Natural killer cell (primary cell): ENCODE data around the gene UHRF2. TPM values are rescaled to one million over a fixed set of nuclear protein-coding genes. Genes with fewer than 3 reads are reported as not detected.

Source experiments
- ATAC-seq, 3 donors: fragments of 150-1000 bp in 2 of 3; fragments of 200-7000 bp in 1 of 3; cut with Tn5 transposase; 1 replicate in 1 of 3; 2 replicates in 2 of 3; pipeline ENCODE4 v1.10.0; 2021; ENCODE audit warnings: mild to moderate bottlenecking in 2 of 3, moderate library complexity in 2 of 3
- DNase-seq, 2 donors: peaks; one replicate each; pipeline versions ENCODE4 v3.0.0 to v3.0.0-alpha.2; 2013 to 2021; ENCODE audit warnings: mixed read lengths in 1 of 2
- H3K27ac ChIP-seq: one replicate; pipeline ENCODE4 v1.5.1; 2013; ENCODE audit warnings: mild to moderate bottlenecking, low read length
- H3K27me3 ChIP-seq: one replicate; pipeline ENCODE4 v1.6.1; 2013; ENCODE audit warnings: low read length; ENCODE audit not compliant: control insufficient read depth, insufficient read depth
- H3K36me3 ChIP-seq: one replicate; pipeline ENCODE4 v1.6.1; 2013; ENCODE audit warnings: low read length; ENCODE audit not compliant: control insufficient read depth, insufficient read depth
- H3K4me1 ChIP-seq: one replicate; pipeline ENCODE4 v1.6.1; 2013; ENCODE audit warnings: low read length; ENCODE audit not compliant: control insufficient read depth, insufficient read depth
- H3K4me3 ChIP-seq: one replicate; pipeline ENCODE4 v1.5.1; 2013; ENCODE audit warnings: low read length
- H3K9me3 ChIP-seq: one replicate; pipeline ENCODE4 v1.6.1; 2013; ENCODE audit warnings: low read length; ENCODE audit not compliant: control insufficient read depth, insufficient read depth
- H3K27ac Mint-ChIP-seq, 2 donors: one replicate each; pipeline ENCODE4 v1.8.0; 2022; ENCODE audit warnings: mild to moderate bottlenecking in 2 of 2, mixed read lengths in 2 of 2, moderate library complexity in 1 of 2
- H3K27me3 Mint-ChIP-seq, 2 donors: one replicate each; pipeline ENCODE4 v1.8.0; 2022; ENCODE audit warnings: low read depth in 2 of 2, mixed read lengths in 2 of 2
- H3K36me3 Mint-ChIP-seq: one replicate; pipeline ENCODE4 v1.8.0; 2022; ENCODE audit warnings: mixed read lengths
- H3K4me1 Mint-ChIP-seq, 2 donors: one replicate each; pipeline ENCODE4 v1.8.0; 2022; ENCODE audit warnings: mixed read lengths in 2 of 2
- H3K4me3 Mint-ChIP-seq: one replicate; pipeline ENCODE4 v1.8.0; 2022; ENCODE audit warnings: mild to moderate bottlenecking, moderate library complexity, mixed read lengths
- H3K9me3 Mint-ChIP-seq, 2 donors: one replicate each; pipeline ENCODE4 v1.8.0; 2022; ENCODE audit warnings: mixed read lengths in 2 of 2
- WGBS: methylation state at CpG from one replicate; pipeline ENCODE4 v1.1.7; 2013; ENCODE audit warnings: missing lambda C conversion rate; ENCODE audit not compliant: insufficient coverage; 5-methylcytosine and 5-hydroxymethylcytosine counted together
- intact Hi-C: fragments of 100-400 bp; cut with micrococcal nuclease; formaldehyde crosslinking; loops from one replicate; pipeline ENCODE4 v1.14.2; 2022
- total RNA-seq, 4 donors: library from RNA; stranded (reverse); fragments of 120-200 nt in 1 of 4; gene quantifications; one replicate each; pipeline versions ENCODE4 v1.2.3 to v1.2.4, GENCODE V29; 2013 to 2022
- TF ChIP-seq, protein P1 (sequence below): fragments of 200-600 bp; IDR thresholded peaks from one replicate; pipeline ENCODE4 v1.8.0; 2022; ENCODE audit warnings: antibody characterized with exemption

Gene UHRF2
- total RNA-seq, 3 donors from 2014 or later (not counting 1 experiment from before 2014, with no cell fraction given): 118 to 130 (median 120) TPM

DNA sequence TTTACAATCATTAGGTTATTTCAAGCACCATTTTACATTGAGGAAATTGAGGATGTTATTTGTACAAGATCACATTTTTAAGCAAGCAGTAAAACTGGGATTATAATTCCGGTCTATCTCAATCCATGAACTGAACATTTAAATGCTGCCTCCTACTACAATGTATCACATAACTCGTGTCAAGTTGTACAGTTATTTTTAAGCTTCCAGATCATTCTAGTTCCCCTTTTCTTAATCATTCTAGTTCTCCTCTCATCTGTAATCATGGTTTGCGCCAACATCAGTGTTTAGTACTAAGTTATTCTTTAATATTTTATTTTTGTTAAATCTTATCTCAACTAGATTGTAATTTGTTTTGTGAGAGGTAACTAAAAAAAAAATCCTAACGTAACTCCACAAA is 2.4 kb upstream of the UHRF2 start:
- intact Hi-C loops: loop anchor here (5.0 to 10.0 kb wide), 2 partner anchors 347 to 566 kb away; partner anchors contain the start of gene KDM4C
- Histone ChIP-seq H3K4me3 (no peak overlapping the region), H3K9me3 (no peaks in the 10 kb centered on the region), H3K36me3 (no peaks in the 10 kb centered on the region), H3K27ac (no peak overlapping the region), H3K27me3 (no peaks in the 10 kb centered on the region), H3K4me1 (peaks cover 14% of the 10 kb centered on the region)
- H3K27me3 Mint-ChIP-seq: peaks cover 0 to 3% of the 10 kb centered on the region in 2 donors
- peaks cover 14 to 18% of the 10 kb centered on the region in 2 donors for H3K4me1 Mint-ChIP-seq
- WGBS: 80% methylated on average over 2 of the region's 4 CpGs
- H3K9me3 Mint-ChIP-seq: no peaks in the 10 kb centered on the region
- ATAC-seq (no peak), DNase-seq (no peak)
- H3K4me3 Mint-ChIP-seq: no peak overlapping the region
- TF ChIP-seq, protein P1, sequence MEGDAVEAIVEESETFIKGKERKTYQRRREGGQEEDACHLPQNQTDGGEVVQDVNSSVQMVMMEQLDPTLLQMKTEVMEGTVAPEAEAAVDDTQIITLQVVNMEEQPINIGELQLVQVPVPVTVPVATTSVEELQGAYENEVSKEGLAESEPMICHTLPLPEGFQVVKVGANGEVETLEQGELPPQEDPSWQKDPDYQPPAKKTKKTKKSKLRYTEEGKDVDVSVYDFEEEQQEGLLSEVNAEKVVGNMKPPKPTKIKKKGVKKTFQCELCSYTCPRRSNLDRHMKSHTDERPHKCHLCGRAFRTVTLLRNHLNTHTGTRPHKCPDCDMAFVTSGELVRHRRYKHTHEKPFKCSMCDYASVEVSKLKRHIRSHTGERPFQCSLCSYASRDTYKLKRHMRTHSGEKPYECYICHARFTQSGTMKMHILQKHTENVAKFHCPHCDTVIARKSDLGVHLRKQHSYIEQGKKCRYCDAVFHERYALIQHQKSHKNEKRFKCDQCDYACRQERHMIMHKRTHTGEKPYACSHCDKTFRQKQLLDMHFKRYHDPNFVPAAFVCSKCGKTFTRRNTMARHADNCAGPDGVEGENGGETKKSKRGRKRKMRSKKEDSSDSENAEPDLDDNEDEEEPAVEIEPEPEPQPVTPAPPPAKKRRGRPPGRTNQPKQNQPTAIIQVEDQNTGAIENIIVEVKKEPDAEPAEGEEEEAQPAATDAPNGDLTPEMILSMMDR: no peak
- no peak overlapping the region for H3K27ac Mint-ChIP-seq
- no peaks in the 10 kb centered on the region for H3K36me3 Mint-ChIP-seq

DNA sequence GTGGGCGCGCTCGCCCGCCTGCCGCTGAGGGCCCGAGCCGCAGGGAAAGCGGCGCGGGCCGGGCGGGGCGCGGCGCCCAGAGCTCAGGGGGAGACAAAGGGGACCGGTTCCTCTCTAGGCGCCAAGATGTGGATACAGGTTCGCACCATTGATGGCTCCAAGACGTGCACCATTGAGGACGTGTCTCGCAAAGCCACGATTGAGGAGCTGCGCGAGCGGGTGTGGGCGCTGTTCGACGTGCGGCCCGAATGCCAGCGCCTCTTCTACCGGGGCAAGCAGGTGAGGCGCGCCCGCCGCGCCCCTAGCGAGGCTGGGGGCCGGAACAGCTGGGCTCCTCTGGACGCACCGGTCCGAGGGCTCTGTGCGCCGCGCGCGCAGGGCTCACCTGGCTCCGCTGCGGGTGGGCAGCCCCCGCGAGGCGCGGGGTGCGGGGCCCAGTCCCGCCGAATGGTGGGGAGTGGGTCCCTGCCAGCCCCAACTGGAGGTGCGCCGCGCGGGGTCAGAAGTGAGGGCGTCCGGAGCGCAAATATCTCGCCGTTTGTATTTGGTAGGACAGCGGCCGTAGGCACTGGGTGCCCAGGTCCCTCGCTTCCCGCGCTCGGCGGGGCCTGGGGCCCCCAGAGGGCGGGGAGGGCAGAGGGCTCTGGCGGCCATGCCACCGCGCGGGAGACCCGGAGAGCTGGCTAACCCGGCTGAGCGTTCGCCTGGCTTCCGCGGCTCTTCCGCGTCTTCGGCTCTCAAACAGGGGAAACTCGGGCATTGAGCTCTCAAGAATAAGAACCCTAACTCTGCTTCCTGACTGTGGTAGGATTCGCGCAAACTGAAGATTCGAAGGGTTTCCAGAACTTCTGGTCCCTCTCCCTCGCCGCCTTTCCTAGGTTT is 607 bp downstream of the UHRF2 start:
- Histone ChIP-seq H3K4me3 (peak overlapping the region; percentile 94), H3K4me1 (peaks cover 16% of the 10 kb centered on the region), H3K36me3 (no peaks in the 10 kb centered on the region), H3K9me3 (no peaks in the 10 kb centered on the region), H3K27ac (peak overlapping the region; percentile 80), H3K27me3 (no peaks in the 10 kb centered on the region)
- Mint-ChIP-seq H3K27ac (peak overlapping the region; percentile 85 to 86), H3K36me3 (no peaks in the 10 kb centered on the region), H3K27me3 (no peaks in the 10 kb centered on the region), H3K4me1 (peaks cover 37 to 42% of the 10 kb centered on the region in 2 donors), H3K9me3 (no peaks in the 10 kb centered on the region), H3K4me3 (peak overlapping the region; percentile 92)
- ATAC-seq: peak; percentile 2 to 45 (median 10)
- intact Hi-C loops: loop anchor here (1.0 to 10.0 kb wide), 4 partner anchors 268 to 569 kb away; partner anchors contain the start of gene KDM4C
- TF ChIP-seq, protein P1: no peak
- peak; percentile 25 to 63 for DNase-seq
- WGBS: under 1% methylated on average over 92 of the region's 92 CpGs

DNA sequence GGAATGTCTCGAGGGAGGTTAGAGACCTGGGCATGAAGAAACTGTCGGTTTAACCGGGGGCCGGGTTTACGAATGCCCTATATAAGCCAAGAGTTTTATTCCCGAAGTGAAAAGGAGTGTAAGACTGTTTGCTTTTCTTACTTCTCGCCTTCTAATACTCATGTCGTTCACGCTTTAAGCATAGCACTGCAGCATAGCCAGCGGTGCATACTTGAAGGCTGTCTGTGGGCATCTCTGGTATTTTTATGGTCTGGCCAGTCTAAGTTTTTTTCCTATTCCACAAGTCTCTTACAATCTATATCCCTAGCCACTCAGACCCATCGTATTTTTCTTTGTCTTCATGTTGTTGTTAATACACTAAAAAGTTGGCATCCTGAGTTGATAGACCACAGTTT is 1.2 kb downstream of the UHRF2 start:
- peaks cover 43 to 48% of the 10 kb centered on the region in 2 donors for H3K4me1 Mint-ChIP-seq
- Histone ChIP-seq H3K36me3 (no peaks in the 10 kb centered on the region), H3K27me3 (no peaks in the 10 kb centered on the region), H3K4me1 (peaks cover 16% of the 10 kb centered on the region), H3K27ac (peak overlapping the region; percentile 59), H3K9me3 (no peaks in the 10 kb centered on the region), H3K4me3 (peak overlapping the region; percentile 94)
- TF ChIP-seq, protein P1: no peak
- H3K27ac Mint-ChIP-seq: peak overlapping the region; percentile 85 to 86
- H3K4me3 Mint-ChIP-seq: peak overlapping the region; percentile 92
- 0% methylated on average over 9 of the region's 11 CpGs for WGBS
- intact Hi-C loops: loop anchor here (2.0 to 10.0 kb wide), 3 partner anchors 343 to 569 kb away; partner anchors contain the start of gene KDM4C
- no peaks in the 10 kb centered on the region for H3K27me3 Mint-ChIP-seq
- DNase-seq (peak in 1 of 2 donors; percentile 45), ATAC-seq (no peak)
- no peaks in the 10 kb centered on the region for H3K36me3 Mint-ChIP-seq
- no peaks in the 10 kb centered on the region for H3K9me3 Mint-ChIP-seq
